LNCAP (cell line): ENCODE measurements around the gene PIH1D2.

Experiments used
- TF ChIP-seq, protein P1 (sequence below): fragments of 450-650 bp; IDR thresholded peaks from 2 replicates; pipeline ENCODE4 v1.5.1; 2017; ENCODE audit warnings: mild to moderate bottlenecking

The PIH1D2 gene

DNA sequence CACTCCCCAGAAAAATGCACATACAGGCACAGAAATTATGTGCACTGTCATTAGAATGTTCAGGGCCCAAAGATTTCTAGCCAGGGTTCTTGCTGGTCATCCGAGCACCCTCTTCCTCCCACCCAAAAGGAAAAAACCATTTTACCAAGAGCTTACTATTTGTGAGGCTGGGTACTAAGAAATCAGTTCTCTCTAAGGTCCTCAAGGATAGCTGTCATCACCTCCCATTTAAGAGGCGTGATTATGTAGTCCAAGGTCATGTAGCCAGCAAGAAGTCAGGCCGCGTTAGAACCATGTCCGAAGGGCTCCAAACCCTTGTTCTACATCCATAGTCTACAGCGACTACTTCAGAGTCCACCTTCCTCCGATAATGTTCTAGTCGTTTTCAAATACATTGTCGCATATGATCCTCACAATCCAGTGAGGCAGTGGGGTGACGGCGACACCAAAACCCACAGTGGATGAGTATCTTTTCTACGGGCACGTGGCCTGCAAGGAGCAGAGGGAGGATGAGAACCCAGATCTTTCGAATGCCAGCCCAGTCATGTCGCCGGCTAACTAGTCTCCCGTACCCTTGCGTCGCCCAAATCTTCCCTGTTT lies 12.1 kb upstream of the PIH1D2 start:
- TF ChIP-seq, protein P1, sequence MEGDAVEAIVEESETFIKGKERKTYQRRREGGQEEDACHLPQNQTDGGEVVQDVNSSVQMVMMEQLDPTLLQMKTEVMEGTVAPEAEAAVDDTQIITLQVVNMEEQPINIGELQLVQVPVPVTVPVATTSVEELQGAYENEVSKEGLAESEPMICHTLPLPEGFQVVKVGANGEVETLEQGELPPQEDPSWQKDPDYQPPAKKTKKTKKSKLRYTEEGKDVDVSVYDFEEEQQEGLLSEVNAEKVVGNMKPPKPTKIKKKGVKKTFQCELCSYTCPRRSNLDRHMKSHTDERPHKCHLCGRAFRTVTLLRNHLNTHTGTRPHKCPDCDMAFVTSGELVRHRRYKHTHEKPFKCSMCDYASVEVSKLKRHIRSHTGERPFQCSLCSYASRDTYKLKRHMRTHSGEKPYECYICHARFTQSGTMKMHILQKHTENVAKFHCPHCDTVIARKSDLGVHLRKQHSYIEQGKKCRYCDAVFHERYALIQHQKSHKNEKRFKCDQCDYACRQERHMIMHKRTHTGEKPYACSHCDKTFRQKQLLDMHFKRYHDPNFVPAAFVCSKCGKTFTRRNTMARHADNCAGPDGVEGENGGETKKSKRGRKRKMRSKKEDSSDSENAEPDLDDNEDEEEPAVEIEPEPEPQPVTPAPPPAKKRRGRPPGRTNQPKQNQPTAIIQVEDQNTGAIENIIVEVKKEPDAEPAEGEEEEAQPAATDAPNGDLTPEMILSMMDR: no peak

DNA sequence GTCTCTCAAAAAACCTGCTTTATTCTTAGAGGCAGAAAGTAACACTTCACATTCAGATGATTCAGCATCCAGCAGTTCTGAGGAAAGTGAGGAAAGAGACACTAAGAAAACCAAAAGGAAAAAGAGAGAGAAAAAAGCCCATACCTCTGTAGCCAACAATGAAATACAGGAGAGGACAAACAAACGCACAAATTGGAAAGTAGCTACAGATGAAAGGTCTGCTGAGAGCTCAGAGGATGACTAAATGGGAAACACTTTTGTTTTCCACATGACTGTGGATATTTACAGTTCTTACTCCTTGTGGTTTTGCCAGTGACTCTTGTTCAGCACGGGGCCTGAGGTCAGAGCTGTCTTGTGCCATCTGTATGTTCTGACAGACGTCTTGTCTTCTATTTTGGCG lies 8.9 kb upstream of the PIH1D2 start:
- TF ChIP-seq, protein P1: no peak

DNA sequence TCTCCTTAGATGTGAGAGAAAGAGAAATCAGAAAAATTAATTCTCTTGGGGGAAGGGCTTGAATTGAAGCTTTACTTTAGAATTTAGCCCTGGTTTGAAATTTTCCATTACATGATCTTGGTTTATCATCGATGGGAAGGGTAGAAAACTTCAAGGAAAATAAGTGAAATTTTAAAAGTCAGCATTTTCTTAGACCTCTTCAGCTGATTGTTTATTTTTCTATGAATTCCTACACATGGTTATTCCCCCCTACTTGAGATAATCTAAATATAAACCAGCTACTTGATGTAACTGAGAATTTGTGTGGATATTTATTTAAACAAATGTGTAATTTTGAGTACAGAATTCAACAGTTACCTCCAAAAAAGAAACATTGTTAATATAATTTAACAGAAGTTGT lies 10.9 kb downstream of the PIH1D2 start:
- TF ChIP-seq, protein P1: no peak

DNA sequence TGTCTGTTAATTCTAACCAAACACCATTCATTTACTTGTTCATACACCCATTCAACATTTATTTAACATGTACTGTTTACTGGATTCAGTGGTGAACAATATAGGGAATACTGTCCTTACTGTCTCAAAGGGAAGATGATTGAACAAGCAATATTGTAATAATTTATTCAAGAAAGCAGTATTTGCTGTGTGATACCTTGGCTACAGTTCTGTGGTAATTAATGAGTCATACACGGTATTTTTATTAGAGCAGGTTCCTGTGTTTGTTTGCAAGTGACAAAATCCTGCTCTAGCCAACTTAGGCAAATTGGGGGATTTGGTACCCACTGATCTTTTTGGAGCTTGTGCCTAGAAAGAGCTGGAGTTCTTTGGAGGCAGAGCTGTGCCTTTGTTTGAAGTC lies 15.7 kb downstream of the PIH1D2 start:
- TF ChIP-seq, protein P1: no peak

DNA sequence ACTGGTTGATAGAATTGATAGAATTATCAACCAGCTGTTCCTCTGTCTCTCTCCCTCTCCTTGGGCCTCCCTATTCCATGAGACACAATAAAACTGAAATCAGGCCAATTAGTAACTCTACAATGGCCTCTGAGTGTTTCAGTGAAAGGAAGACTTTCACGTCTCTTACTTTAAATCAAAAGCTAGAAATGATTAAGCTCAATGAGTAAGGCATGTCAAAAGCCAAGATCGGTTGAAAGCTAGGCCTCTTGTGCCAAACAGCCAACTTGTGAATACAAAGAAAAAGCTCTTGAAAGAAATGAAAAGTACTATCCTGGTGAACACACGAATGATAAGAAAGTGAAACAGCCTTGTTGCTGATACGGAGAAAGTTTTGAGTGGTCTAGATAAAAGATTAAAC lies 16.6 kb downstream of the PIH1D2 start:
- TF ChIP-seq, protein P1: no peak

DNA sequence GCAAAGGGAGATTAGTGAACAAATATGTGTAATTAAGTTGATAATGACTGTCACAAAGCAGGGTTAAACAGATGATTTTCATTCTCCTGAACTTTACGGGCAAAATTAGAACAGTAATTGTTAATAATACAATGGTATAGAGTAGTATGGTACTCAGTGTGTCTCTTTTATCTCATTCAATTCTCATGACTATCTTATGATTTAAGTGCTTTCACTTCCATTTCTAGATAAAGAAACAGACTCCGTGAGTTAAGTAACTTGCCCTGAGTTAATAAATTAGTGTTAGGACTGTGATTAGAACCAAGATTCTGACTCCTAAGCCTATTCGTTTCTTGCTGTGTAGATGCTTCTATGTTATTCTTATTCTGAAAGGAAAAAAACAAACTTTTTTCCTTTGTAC lies 22.0 kb downstream of the PIH1D2 start:
- TF ChIP-seq, protein P1: no peak

DNA sequence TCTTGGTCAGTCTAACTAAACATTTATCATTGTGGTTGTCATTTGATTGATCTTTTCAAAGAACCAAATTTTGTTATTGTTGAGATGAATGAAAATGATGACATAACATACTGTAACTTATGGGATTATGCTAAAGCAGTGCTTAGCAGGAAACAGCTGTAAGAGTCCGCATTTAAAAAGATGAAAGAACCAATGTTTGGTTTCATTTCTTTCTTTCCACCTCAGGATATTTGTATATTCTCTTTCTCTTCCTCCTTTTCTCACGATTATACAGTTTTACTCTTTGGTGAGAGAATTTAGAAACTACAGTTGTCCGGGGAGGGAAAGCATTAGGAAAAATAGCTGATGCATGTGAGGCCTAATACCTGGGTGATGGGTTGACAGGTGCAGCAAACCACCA lies 23.1 kb downstream of the PIH1D2 start:
- TF ChIP-seq, protein P1: no peak

DNA sequence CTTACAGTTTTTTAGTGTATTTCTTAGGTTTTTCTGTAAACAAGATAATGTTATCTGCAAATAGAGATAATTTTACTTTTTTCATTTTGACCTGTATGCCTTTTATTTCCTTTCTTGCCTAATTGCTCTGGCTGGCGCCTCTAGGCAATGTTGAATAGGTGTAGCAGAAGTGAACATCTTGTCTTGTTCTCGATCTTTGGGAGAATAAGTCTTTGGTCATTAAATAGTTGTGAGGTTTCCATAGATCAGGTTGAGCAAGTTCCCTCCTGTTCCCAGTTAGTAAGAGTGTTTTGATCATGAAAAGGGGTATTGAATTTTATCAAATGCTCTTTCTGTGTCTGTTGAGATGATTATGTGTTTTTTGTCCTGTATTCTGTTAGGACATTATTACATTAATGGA lies 24.0 kb downstream of the PIH1D2 start:
- TF ChIP-seq, protein P1: no peak
